ENCODE results near the gene PNKP.

Gene PNKP

DNA sequence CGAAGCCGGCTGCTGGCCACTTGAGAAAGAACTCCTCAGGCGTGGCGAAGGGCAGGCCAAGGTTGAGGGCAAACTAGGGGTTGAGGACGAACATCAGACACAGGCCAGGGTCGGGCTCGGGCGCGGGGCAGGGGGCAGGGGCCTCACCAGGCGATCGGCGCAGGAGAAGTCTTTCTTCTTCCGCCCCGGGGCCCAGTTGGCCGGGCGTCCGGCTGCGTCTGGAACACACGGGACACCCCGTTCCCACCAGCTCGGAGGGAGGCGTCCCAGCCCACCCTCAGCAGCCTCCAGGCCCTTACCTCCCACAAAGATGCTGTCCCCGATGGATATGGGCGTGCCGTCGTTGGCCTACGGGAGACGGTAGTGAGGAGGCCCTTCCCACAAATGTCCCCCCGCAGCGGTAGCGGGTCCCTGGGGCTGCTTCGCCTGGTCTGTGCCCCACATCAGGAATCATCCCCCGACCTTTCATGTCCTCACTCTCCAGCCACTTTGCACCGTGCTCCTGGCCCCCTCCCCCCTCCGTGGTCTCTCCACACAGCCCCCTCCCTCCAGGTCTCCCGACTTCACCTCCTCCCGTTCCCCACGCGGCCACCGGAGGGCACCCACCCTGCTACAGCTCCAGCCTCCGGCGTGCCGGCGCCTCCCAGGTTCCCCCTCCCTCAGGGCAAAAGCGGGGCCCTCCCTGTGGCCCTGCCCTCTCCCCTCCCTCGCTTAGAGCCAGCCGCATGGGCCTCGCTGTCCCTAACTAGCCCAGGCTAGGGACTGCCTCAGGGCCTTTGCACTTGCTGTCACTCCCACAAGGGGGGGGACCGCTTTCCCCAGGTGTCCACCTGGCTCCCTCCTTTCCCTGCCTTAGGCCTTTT, 4.8 kb downstream of the PNKP start:
- Mint-ChIP-seq H3K36me3 (ENCODE audit: low read depth) (peaks cover 44% of the 10 kb centered on the region), H3K27ac (no peak overlapping the region)
- no peak for DNase-seq (ENCODE audit: low spot score)

GRCh38 chr19:49861541-49862378, 5.6 kb downstream of the PNKP start:
- H3K4me3 Mint-ChIP-seq = no peak overlapping the region
- no peaks in the 10 kb centered on the region for H3K27me3 Mint-ChIP-seq (ENCODE audit: low read depth)
- peaks cover 43% of the 10 kb centered on the region for H3K36me3 Mint-ChIP-seq (ENCODE audit: low read depth)
- peaks cover 17% of the 10 kb centered on the region for H3K4me1 Mint-ChIP-seq (ENCODE audit: low read depth)
- H3K27ac Mint-ChIP-seq = peak overlapping the region; percentile 31
- H3K9me3 Mint-ChIP-seq = no peaks in the 10 kb centered on the region
- DNase-seq (ENCODE audit: low spot score) = no peak

More for the DNA sequence above, 4.8 kb downstream of the PNKP start:
- peaks cover 21% of the 10 kb centered on the region for H3K4me1 Mint-ChIP-seq (ENCODE audit: low read depth)
- no peaks in the 10 kb centered on the region for H3K9me3 Mint-ChIP-seq
- no peak overlapping the region for H3K4me3 Mint-ChIP-seq
- H3K27me3 Mint-ChIP-seq (ENCODE audit: low read depth) = no peaks in the 10 kb centered on the region

DNA sequence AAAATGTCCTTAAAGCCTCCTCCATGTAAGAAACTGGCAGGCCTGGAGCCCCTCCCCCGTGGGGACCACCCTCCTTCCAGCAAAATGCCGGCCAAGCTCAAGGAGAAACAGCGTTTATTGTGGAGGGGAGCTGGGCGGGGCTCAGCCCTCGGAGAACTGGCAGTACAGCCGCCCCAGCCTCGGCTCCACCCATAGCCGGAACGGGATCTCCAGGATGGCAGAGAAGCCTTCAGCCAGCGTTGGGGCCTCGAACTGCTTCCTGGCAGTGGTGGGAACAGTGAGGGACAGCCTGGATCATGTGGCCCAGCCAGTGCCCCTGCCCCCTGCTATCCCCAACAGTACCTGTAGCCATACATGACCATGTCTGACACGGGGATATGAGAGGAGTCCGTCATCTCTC, 6.3 kb downstream of the PNKP start:
- no peaks in the 10 kb centered on the region for H3K9me3 Mint-ChIP-seq
- H3K27ac Mint-ChIP-seq = no peak overlapping the region
- peaks cover 40% of the 10 kb centered on the region for H3K36me3 Mint-ChIP-seq (ENCODE audit: low read depth)
- no peaks in the 10 kb centered on the region for H3K27me3 Mint-ChIP-seq (ENCODE audit: low read depth)
- no peak overlapping the region for H3K4me3 Mint-ChIP-seq
- no peak for DNase-seq (ENCODE audit: low spot score)
- H3K4me1 Mint-ChIP-seq (ENCODE audit: low read depth) = peaks cover 11% of the 10 kb centered on the region

DNA sequence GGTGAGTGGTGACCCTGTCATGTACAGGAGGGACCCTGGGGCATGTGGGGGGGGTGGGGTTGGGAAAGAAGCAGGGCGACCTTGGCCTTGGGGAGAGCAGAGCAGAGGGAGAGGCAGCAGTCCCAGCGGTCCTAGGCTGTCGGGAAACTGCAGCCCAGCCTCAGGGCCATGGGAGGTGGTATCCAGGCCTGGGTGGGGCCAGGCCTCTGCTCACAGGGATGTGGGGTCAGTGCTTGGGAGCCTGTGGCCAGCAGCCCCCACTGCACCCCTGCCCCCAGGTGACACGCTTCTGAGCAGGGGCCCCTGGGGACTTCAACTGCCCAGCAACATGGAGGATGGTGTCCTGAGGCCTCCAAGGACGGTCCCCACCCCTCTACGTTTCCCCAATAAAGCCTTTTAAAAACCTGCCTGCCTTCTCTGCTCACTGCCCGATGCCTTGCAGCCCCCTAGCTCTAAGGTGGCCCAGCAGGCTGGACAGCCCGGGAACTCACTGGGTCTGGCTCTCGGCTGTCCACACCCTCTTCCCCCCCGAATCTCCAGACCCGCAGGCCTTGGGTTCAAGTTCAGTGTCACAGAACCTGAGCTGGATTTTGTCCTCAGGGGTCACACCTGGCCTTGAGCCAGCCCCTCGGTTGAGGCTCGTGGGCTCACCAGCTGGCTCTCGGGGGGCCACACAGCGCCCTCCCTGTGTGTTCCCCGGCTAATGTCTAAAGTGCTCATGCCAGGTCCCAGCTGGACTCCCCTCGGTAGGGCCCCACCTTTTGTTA, 6.9 kb downstream of the PNKP start:
- DNase-seq (ENCODE audit: low spot score) = no peak
- Mint-ChIP-seq H3K4me3 (no peak overlapping the region), H3K9me3 (no peaks in the 10 kb centered on the region), H3K36me3 (ENCODE audit: low read depth) (peaks cover 38% of the 10 kb centered on the region), H3K27ac (no peak overlapping the region), H3K27me3 (ENCODE audit: low read depth) (no peaks in the 10 kb centered on the region), H3K4me1 (ENCODE audit: low read depth) (peaks cover 6% of the 10 kb centered on the region)

DNA sequence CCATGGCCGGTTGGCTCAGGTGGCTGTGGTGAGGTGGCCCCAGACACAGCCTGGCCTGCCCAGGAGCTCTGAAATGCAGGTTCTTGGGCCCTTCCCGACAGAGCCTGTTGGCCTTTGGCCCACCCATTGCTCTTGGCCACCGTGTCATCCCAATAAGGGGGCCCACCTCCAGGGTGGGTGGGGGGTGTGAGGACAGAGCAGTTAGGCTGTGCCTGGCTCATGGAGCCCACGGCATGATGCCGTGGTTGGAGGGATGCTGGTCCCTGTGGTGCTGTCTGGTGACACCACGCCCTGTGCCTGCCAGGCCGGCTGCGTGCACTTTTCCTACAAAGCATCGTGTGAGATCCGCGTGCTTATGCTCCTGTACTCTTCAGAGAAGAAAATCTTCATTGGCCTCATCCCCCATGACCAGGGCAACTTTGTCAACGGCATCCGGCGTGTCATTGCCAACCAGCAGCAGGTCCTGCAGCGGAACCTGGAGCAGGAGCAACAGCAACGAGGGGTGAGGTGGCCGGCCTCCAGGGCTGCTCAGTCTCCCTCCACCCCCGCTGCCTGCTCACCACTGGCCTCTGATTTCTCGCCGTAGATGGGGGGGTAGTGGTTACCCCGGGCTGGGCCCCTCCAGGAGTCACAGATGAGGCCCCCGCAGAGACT, 7.6 kb downstream of the PNKP start:
- Mint-ChIP-seq H3K27ac (no peak overlapping the region), H3K27me3 (ENCODE audit: low read depth) (no peaks in the 10 kb centered on the region), H3K4me3 (no peak overlapping the region), H3K9me3 (no peaks in the 10 kb centered on the region), H3K4me1 (ENCODE audit: low read depth) (peaks cover under 1% of the 10 kb centered on the region), H3K36me3 (ENCODE audit: low read depth) (peaks cover 35% of the 10 kb centered on the region)
- no peak for DNase-seq (ENCODE audit: low spot score)

GRCh38 chr19:49858088-49858985, 9.0 kb downstream of the PNKP start:
- Mint-ChIP-seq H3K9me3 (no peaks in the 10 kb centered on the region), H3K4me1 (ENCODE audit: low read depth) (no peaks in the 10 kb centered on the region), H3K36me3 (ENCODE audit: low read depth) (peaks cover 23% of the 10 kb centered on the region), H3K27ac (no peak overlapping the region), H3K4me3 (no peak overlapping the region), H3K27me3 (ENCODE audit: low read depth) (no peaks in the 10 kb centered on the region)
- no peak for DNase-seq (ENCODE audit: low spot score)

DNA sequence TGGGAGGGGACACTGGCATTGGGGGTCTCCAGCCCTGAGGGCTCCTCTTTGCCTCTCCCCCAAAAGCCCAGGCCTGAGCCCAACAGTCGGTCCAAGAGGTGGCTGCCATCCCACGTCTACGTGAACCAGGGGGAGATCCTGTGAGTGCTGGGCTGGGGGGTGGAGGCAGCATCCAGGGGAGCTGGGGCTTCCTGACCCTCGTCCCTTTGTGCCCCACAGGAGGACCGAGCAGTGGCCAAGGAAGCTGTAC, 9.6 kb downstream of the PNKP start:
- no peak overlapping the region for H3K27ac Mint-ChIP-seq

DNA sequence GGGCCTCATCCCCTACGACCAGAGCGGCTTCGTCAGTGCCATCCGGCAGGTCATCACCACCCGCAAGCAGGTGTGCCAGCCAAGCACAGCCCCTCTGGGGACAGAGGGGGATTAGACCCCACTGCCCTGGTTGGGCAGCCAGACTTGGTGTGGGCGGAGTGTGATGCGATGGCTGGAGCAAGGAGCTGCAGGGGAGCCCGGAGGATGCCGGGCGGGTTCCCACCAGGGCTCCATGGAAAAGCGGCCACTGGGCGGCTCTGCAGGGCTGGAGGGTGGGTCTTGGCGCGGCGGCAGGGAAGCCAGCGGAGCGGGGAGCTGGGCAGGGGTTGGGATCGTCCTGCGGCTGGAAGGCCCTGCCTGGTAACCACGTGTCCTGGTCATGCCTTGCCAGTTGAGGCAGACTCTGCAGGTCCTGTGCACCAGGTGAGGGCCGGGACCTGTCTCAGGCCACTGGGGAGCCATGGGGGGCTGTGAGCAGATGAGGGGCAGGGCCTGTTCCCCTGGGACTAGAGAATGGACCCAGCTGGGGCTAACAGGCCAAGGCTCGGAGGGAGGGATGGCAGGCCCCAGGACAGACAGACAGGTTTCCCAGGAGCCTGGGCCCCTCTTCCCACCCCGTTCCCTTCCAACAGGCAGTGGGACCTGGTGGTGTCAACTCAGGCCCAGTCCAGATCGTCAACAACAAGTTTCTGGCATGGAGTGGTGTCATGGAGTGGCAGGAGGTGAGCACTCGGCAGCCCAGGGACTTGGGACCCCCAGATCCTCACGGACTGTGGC, 10.1 kb downstream of the PNKP start:
- no peaks in the 10 kb centered on the region for H3K9me3 Mint-ChIP-seq
- no peak overlapping the region for H3K4me3 Mint-ChIP-seq
- H3K27me3 Mint-ChIP-seq (ENCODE audit: low read depth) = peaks cover 2% of the 10 kb centered on the region
- peaks cover 7% of the 10 kb centered on the region for H3K4me1 Mint-ChIP-seq (ENCODE audit: low read depth)
- H3K36me3 Mint-ChIP-seq (ENCODE audit: low read depth) = peaks cover 20% of the 10 kb centered on the region
- DNase-seq (ENCODE audit: low spot score) = no peak
- no peak overlapping the region for H3K27ac Mint-ChIP-seq

More for the DNA sequence above, 9.6 kb downstream of the PNKP start:
- Mint-ChIP-seq H3K4me1 (ENCODE audit: low read depth) (peaks cover 1% of the 10 kb centered on the region), H3K9me3 (no peaks in the 10 kb centered on the region), H3K4me3 (no peak overlapping the region), H3K36me3 (ENCODE audit: low read depth) (peaks cover 20% of the 10 kb centered on the region), H3K27me3 (ENCODE audit: low read depth) (no peaks in the 10 kb centered on the region)
- no peak for DNase-seq (ENCODE audit: low spot score)

GRCh38 chr19:49856574-49857021, 10.8 kb downstream of the PNKP start:
- H3K4me3 Mint-ChIP-seq = no peak overlapping the region
- no peaks in the 10 kb centered on the region for H3K9me3 Mint-ChIP-seq
- H3K27me3 Mint-ChIP-seq (ENCODE audit: low read depth) = peaks cover 5% of the 10 kb centered on the region
- peaks cover 9% of the 10 kb centered on the region for H3K4me1 Mint-ChIP-seq (ENCODE audit: low read depth)
- no peak overlapping the region for H3K27ac Mint-ChIP-seq
- DNase-seq (ENCODE audit: low spot score) = no peak
- H3K36me3 Mint-ChIP-seq (ENCODE audit: low read depth) = peaks cover 18% of the 10 kb centered on the region

DNA sequence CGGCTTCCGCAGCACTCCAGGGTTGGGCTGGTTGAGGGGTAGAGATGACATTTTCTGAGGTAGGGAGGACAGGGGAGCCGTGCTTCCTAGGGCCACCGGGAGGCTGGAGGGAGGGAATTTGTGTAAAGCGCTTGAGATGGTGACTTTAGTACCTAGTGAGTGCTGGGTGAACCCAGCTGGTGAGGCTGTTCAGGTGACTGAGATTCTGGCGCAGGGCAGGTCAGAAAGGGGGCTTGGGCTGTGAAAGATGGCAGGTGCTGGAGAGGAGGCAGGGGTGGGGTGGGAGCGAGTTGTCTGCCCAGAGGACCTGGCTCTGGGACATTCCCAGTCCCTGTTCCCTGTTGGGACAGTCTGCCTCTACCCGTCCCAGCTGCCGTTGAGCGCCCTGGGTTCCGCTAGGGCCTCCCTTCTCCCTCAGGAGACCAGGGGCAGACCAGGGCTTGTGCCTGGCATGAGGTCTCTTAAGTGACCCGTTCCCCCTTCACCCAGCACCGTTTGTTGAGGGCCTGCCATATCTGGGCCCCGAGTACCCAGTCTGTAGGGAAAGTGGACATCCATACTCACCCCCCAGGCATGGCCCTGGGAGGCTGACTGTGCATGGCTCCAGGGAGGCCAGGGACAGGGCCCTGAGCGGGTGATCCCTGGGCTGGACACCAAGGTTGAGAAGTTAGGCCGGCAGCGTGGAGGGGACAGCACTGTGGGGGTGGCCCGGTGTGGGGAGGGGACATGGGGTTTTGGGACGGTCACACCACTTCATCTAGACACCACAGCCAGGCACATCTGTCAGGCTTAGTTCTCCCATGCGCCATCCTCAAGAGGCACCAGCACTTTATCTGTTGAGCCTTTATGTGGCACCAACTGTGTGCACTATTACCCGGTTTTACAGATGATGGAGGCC, 11.5 kb downstream of the PNKP start:
- H3K4me1 Mint-ChIP-seq (ENCODE audit: low read depth) = peaks cover 9% of the 10 kb centered on the region
- H3K27me3 Mint-ChIP-seq (ENCODE audit: low read depth) = peaks cover 5% of the 10 kb centered on the region
- no peaks in the 10 kb centered on the region for H3K9me3 Mint-ChIP-seq
- H3K4me3 Mint-ChIP-seq = no peak overlapping the region
- peaks cover 17% of the 10 kb centered on the region for H3K36me3 Mint-ChIP-seq (ENCODE audit: low read depth)
- H3K27ac Mint-ChIP-seq = peak overlapping the region; percentile 31
- DNase-seq (ENCODE audit: low spot score) = no peak

DNA sequence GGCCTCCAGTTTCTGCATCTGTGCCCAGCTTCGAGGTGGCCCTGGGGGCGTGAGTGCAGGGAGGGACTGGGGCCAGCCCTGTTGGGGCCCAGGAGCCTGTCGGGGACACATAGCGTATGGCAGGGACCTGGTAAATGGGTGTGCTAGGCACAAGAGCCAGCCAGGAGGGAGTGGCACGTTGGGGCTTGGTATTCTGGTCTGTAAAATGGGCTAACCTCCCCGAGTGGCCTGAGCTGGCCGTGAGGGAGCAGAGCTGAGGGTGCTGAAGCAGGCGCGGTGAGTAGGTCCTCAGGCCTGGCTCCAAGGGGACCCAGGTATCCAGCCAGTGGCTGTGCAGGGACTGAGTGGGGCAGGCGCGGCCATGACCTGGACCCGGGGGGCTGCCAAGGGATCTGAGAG, 12.1 kb downstream of the PNKP start:
- peaks cover 13% of the 10 kb centered on the region for H3K36me3 Mint-ChIP-seq (ENCODE audit: low read depth)
- peak overlapping the region; percentile 31 for H3K27ac Mint-ChIP-seq
- no peak for DNase-seq (ENCODE audit: low spot score)
- H3K4me1 Mint-ChIP-seq (ENCODE audit: low read depth) = peaks cover 10% of the 10 kb centered on the region
- no peak overlapping the region for H3K4me3 Mint-ChIP-seq
- peaks cover 5% of the 10 kb centered on the region for H3K27me3 Mint-ChIP-seq (ENCODE audit: low read depth)
- no peaks in the 10 kb centered on the region for H3K9me3 Mint-ChIP-seq
